ENCODE data around the gene SSBP4. TPM values are rescaled to one million over a fixed set of nuclear protein-coding genes. Genes with fewer than 3 reads are reported as not detected.

The SSBP4 gene
- total RNA-seq, 1 donor = 76.4 TPM

GRCh38 chr19:18443406-18443805 lies 24.2 kb downstream of the SSBP4 start:
- no peak for DNase-seq (ENCODE audit: low read depth)
- no peak overlapping the region for H3K4me3 ChIP-seq (ENCODE audit: low read depth, low read length)
- TF ChIP-seq, protein P1, sequence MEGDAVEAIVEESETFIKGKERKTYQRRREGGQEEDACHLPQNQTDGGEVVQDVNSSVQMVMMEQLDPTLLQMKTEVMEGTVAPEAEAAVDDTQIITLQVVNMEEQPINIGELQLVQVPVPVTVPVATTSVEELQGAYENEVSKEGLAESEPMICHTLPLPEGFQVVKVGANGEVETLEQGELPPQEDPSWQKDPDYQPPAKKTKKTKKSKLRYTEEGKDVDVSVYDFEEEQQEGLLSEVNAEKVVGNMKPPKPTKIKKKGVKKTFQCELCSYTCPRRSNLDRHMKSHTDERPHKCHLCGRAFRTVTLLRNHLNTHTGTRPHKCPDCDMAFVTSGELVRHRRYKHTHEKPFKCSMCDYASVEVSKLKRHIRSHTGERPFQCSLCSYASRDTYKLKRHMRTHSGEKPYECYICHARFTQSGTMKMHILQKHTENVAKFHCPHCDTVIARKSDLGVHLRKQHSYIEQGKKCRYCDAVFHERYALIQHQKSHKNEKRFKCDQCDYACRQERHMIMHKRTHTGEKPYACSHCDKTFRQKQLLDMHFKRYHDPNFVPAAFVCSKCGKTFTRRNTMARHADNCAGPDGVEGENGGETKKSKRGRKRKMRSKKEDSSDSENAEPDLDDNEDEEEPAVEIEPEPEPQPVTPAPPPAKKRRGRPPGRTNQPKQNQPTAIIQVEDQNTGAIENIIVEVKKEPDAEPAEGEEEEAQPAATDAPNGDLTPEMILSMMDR (IDR thresholded peaks at IDR 0.05; ENCODE audit: insufficient read depth, low read length) = no peak

DNA sequence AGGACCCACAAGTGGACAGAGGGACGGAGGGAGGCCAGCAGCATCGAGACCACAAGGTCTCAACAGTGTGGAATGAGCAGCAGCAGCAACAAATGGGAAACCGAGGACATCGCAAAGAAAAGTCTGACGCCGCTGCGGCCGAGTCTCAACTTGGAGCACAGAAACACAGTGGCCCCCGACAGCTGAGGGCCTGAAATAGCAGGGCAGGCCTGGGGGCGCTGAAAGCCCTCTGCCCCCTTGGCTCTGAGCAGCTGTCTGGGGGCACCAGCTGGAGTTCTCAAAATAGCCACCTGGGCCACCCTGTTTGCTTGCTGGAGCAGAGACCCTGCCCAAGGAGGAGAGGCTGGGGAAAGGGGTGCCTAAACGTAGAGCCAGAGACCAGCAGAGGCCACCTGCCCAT lies 24.6 kb downstream of the SSBP4 start:
- no peak for DNase-seq (ENCODE audit: low read depth)
- TF ChIP-seq, protein P1 (IDR thresholded peaks at IDR 0.05; ENCODE audit: insufficient read depth, low read length) = no peak
- H3K4me3 ChIP-seq (ENCODE audit: low read depth, low read length) = no peak overlapping the region

GRCh38 chr19:18444513-18444912 lies 25.3 kb downstream of the SSBP4 start:
- no peak overlapping the region for H3K4me3 ChIP-seq (ENCODE audit: low read depth, low read length)
- no peak for DNase-seq (ENCODE audit: low read depth)
- TF ChIP-seq, protein P1 (IDR thresholded peaks at IDR 0.05; ENCODE audit: insufficient read depth, low read length) = no peak

GRCh38 chr19:18445262-18445948 lies 26.2 kb downstream of the SSBP4 start:
- TF ChIP-seq, protein P1 (IDR thresholded peaks at IDR 0.05; ENCODE audit: insufficient read depth, low read length) = no peak
- no peak for DNase-seq (ENCODE audit: low read depth)
- H3K4me3 ChIP-seq (ENCODE audit: low read depth, low read length) = no peak overlapping the region

DNA sequence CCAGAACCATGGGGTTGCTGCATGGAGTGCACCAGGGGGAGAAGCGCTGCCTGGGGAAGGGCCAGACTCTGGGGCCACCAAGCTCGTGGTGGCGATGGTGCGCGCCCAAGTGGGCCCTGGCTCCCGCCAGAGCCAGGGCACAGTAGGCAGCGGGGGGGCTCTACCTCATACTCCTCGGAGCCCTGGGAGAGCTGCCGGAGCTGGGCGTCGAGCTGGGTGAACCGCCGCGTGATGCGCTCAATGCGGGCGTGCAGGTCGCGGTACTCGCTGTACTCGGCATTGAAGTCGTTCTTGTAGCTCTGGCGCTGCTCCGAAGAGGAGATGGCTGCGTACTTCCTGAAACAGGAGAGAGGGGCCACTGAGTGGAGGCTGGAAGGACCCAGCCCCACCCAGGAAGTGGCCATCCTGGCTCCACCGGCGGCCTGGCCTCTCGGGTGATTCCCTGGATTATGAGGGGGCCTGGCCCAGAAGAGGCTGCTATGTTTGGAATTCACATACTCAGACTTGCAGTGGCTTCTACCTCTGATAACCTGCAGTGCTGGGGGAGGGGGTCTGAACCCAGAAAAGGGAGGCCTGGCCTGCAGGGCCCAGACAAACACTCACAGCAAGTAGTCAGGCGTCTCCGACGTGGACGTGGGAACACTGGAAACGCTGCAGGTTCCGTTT lies 27.1 kb downstream of the SSBP4 start:
- no peak for DNase-seq (ENCODE audit: low read depth)
- TF ChIP-seq, protein P1 (IDR thresholded peaks at IDR 0.05; ENCODE audit: insufficient read depth, low read length) = no peak
- H3K4me3 ChIP-seq (ENCODE audit: low read depth, low read length) = no peak overlapping the region

- no peak for DNase-seq (ENCODE audit: low read depth)
- TF ChIP-seq, protein P1 (IDR thresholded peaks at IDR 0.05; ENCODE audit: insufficient read depth, low read length) = no peak
These were observed 27.7 kb downstream of the SSBP4 start for GRCh38 chr19:18446811-18447359.

More at GRCh38 chr19:18446811-18447359, 27.7 kb downstream of the SSBP4 start:
- H3K4me3 ChIP-seq (ENCODE audit: low read depth, low read length) = no peak overlapping the region
